Measurements from ENCODE around the gene MT1X. TPM values are rescaled to one million over a fixed set of nuclear protein-coding genes. Genes with fewer than 3 reads are reported as not detected.

Gene MT1X
- total RNA-seq, 1 experiment from 2014 or later = 18.9 TPM

DNA sequence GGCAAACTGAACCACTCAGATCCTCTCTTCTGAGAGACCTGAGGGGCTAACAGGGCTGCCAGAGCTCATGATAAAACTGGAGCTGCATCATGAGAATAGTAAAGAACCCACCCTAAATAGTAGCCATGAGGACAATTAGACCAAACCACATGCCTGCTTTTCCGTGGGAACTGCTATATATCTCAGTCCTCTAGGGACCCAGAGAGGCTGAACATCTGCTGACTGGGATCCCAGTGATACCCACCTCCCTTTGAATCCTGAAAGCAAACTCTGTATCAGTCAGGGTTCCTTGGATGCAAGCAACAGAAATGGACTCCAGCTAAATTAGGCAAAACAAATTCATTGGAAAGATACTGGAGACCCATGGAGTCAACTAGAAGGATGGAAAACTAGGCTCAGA, 6.5 kb downstream of the MT1X start:
- Histone ChIP-seq H3K4me3 (no peak overlapping the region), H3F3A (ENCODE audit: insufficient read depth, low read depth) (peaks cover 22% of the 10 kb centered on the region), H3K36me3 (ENCODE audit: low read depth) (no peaks in the 10 kb centered on the region), H4K20me1 (ENCODE audit: insufficient read depth) (no peaks in the 10 kb centered on the region), H3K9me2 (ENCODE audit: insufficient read depth) (no peaks in the 10 kb centered on the region), H3K27ac (peak overlapping the region; percentile 35), H3K4me1 (replicated peaks; ENCODE audit: insufficient read depth) (peaks cover 45% of the 10 kb centered on the region), H3K4me2 (peak overlapping the region; percentile 50; the same call in 1 of the 2 replicates), H3K9me3 (ENCODE audit: insufficient read depth, low read depth) (peaks cover 6% of the 10 kb centered on the region; the same call in 1 of the 2 replicates), H2AFZ (no peak overlapping the region), H3K79me2 (ENCODE audit: low read depth) (no peaks in the 10 kb centered on the region), H3K27me3 (ENCODE audit: insufficient read depth, low read depth) (no peaks in the 10 kb centered on the region)
- TF ChIP-seq, protein P1, sequence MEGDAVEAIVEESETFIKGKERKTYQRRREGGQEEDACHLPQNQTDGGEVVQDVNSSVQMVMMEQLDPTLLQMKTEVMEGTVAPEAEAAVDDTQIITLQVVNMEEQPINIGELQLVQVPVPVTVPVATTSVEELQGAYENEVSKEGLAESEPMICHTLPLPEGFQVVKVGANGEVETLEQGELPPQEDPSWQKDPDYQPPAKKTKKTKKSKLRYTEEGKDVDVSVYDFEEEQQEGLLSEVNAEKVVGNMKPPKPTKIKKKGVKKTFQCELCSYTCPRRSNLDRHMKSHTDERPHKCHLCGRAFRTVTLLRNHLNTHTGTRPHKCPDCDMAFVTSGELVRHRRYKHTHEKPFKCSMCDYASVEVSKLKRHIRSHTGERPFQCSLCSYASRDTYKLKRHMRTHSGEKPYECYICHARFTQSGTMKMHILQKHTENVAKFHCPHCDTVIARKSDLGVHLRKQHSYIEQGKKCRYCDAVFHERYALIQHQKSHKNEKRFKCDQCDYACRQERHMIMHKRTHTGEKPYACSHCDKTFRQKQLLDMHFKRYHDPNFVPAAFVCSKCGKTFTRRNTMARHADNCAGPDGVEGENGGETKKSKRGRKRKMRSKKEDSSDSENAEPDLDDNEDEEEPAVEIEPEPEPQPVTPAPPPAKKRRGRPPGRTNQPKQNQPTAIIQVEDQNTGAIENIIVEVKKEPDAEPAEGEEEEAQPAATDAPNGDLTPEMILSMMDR (conservative IDR thresholded peaks at IDR 0.05) = no peak
- no peak for TF ChIP-seq EZH2 (IDR thresholded peaks at IDR 0.05; ENCODE audit: low read depth)
- no peak for DNase-seq
- intact Hi-C loops (cut with micrococcal nuclease; ENCODE audit: unreplicated experiment) = no loop called here
- ChIA-PET POLR2A (ENCODE audit: unreplicated experiment) (interaction anchor here (0.6 to 0.7 kb wide), 2 partner anchors 9 to 27 kb away, joined by 3 to 7 read pairs; no protein-coding TSS in a partner anchor), CTCF (no interaction called here)
- BruUV-seq (replicated peaks) = no TSS peak

DNA sequence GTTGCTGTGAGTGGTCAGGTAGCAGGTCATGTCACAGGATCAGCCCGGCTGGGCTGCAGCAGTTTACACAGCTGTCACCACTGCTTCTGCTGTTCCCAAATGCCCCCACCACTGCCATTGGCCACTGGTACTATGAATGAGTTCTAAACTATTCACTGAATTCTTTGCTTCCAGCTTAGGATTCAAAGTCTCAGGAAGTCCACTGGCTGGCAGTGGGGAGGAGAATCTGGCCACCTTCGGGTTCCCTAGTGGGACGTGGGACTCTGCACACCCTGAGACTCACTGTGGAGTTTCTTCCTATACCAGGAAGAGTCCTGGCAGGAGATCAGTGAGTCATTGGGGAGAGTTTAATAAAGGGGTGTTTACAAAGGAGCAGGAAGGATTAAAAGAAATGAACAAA, 6.9 kb downstream of the MT1X start:
- ChIA-PET CTCF (no interaction called here), POLR2A (ENCODE audit: unreplicated experiment) (interaction anchor here (0.5 to 0.7 kb wide), 3 partner anchors 10 to 79 kb away, joined by 3 to 7 read pairs (median 6); no protein-coding TSS in a partner anchor)
- Histone ChIP-seq H3K36me3 (ENCODE audit: low read depth) (no peaks in the 10 kb centered on the region), H3K27ac (peak overlapping the region; percentile 35), H3K27me3 (ENCODE audit: insufficient read depth, low read depth) (no peaks in the 10 kb centered on the region), H3K79me2 (ENCODE audit: low read depth) (no peaks in the 10 kb centered on the region), H3F3A (ENCODE audit: insufficient read depth, low read depth) (peaks cover 22% of the 10 kb centered on the region), H3K9me3 (ENCODE audit: insufficient read depth, low read depth) (peaks cover 6% of the 10 kb centered on the region; the same call in 1 of the 2 replicates), H2AFZ (no peak overlapping the region), H4K20me1 (ENCODE audit: insufficient read depth) (no peaks in the 10 kb centered on the region), H3K4me3 (no peak overlapping the region), H3K4me1 (replicated peaks; ENCODE audit: insufficient read depth) (peaks cover 45% of the 10 kb centered on the region), H3K9me2 (ENCODE audit: insufficient read depth) (no peaks in the 10 kb centered on the region), H3K4me2 (peak overlapping the region; percentile 50)
- no peak for TF ChIP-seq EZH2 (IDR thresholded peaks at IDR 0.05; ENCODE audit: low read depth)
- TF ChIP-seq, protein P1 (conservative IDR thresholded peaks at IDR 0.05) = no peak
- peak; percentile 41 to 70 for DNase-seq
- intact Hi-C loops (cut with micrococcal nuclease; ENCODE audit: unreplicated experiment) = no loop called here
- BruUV-seq (replicated peaks) = no TSS peak

DNA sequence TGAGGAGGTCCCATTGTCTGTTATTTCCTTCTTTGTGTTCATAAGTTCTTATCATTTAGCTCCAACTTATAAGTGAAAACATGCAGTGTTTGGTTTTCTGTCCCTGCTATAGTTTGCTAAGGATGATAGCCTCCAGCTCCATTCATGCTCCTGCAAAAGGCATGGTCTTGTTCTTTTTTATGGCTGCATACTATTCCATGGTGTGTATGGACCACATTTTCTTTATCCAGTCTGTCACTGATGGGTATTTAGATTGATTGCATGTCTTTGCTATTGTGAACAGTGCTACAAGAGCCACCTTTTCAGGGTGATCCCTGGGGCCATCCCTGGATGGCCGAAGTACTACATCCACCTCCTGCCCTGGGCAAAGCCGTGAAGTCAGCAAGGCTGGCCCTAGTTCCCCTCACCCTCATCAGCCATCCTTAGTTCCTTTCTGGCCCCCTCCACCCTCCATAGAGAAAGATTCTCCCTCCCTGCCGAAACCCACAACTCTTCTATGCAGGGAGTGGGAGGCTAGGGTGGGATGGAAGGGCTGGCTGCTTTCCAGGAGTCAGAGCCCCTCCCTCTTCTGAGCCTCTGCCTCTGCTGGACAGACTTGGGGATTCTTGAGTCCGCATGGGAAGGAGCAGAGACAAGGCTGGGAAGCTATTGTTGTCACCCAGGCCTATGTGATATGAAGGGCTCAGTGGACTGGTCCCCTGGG, 8.3 kb downstream of the MT1X start:
- Histone ChIP-seq H3K9me3 (ENCODE audit: insufficient read depth, low read depth) (peaks cover 6% of the 10 kb centered on the region; the same call in 1 of the 2 replicates), H3K4me2 (no peak overlapping the region), H3K79me2 (ENCODE audit: low read depth) (no peaks in the 10 kb centered on the region), H2AFZ (no peak overlapping the region), H3K9me2 (ENCODE audit: insufficient read depth) (no peaks in the 10 kb centered on the region), H4K20me1 (ENCODE audit: insufficient read depth) (no peaks in the 10 kb centered on the region), H3K4me1 (replicated peaks; ENCODE audit: insufficient read depth) (peaks cover 45% of the 10 kb centered on the region), H3K27me3 (ENCODE audit: insufficient read depth, low read depth) (no peaks in the 10 kb centered on the region), H3K4me3 (no peak overlapping the region), H3K36me3 (ENCODE audit: low read depth) (no peaks in the 10 kb centered on the region), H3F3A (ENCODE audit: insufficient read depth, low read depth) (peaks cover 22% of the 10 kb centered on the region), H3K27ac (no peak overlapping the region)
- ChIA-PET CTCF (no interaction called here), POLR2A (ENCODE audit: unreplicated experiment) (no interaction called here)
- DNase-seq = no peak
- TF ChIP-seq EZH2 (IDR thresholded peaks at IDR 0.05; ENCODE audit: low read depth) = no peak
- TF ChIP-seq, protein P1 (conservative IDR thresholded peaks at IDR 0.05) = no peak
- BruUV-seq (replicated peaks) = no TSS peak
- intact Hi-C loops (cut with micrococcal nuclease; ENCODE audit: unreplicated experiment) = no loop called here
